ENCODE results near the gene PSMB5. TPM values are rescaled to one million over a fixed set of nuclear protein-coding genes. Genes with fewer than 3 reads are reported as not detected.

The PSMB5 gene
- total and polyA plus RNA-seq, 2 of the 13 experiments (the other 11 are each of a cell fraction or from before 2014, with no cell fraction given): 705 to 871 TPM

GRCh38 chr14:23023795-23024152 lies 10.9 kb downstream of the PSMB5 start (continued):
- no peak for TF ChIP-seq HDAC1 (CRISPR knock-in tag; IDR thresholded peaks at IDR 0.05)
- TF ChIP-seq ZNF720 (CRISPR knock-in tag; IDR thresholded peaks at IDR 0.05): no peak
- TF ChIP-seq ETS1 (CRISPR knock-in tag; IDR thresholded peaks at IDR 0.05): no peak
- TF ChIP-seq POLR2G (IDR thresholded peaks at IDR 0.05; ENCODE audit: low read depth, low read length): peak; percentile 50
- no peak for TF ChIP-seq KLF9 (CRISPR knock-in tag; IDR thresholded peaks at IDR 0.05; ENCODE audit: low read depth)
- TF ChIP-seq YEATS4 (CRISPR knock-in tag; IDR thresholded peaks at IDR 0.05; ENCODE audit: borderline replicate concordance): no peak
- TF ChIP-seq ZNF572 (CRISPR knock-in tag; IDR thresholded peaks at IDR 0.05): no peak
- TF ChIP-seq NR0B2 (CRISPR knock-in tag; IDR thresholded peaks at IDR 0.05): no peak
- no peak for TF ChIP-seq ZNF468 (CRISPR knock-in tag; IDR thresholded peaks at IDR 0.05)
- TF ChIP-seq PAF1 (CRISPR knock-in tag; IDR thresholded peaks at IDR 0.05): no peak; the same call in 1 of the 2 replicates
- TF ChIP-seq RFXANK (CRISPR knock-in tag; IDR thresholded peaks at IDR 0.05): no peak
- no peak for TF ChIP-seq ZNF562 (CRISPR knock-in tag; IDR thresholded peaks at IDR 0.05; ENCODE audit: borderline replicate concordance)
- no peak for TF ChIP-seq GATAD2A (CRISPR knock-in tag; IDR thresholded peaks at IDR 0.05)
- no peak for TF ChIP-seq NFAT5 (CRISPR knock-in tag; IDR thresholded peaks at IDR 0.05)
- TF ChIP-seq SNAPC4 (CRISPR knock-in tag; IDR thresholded peaks at IDR 0.05): no peak
- no peak for TF ChIP-seq ZNF724P (CRISPR knock-in tag; IDR thresholded peaks at IDR 0.05; ENCODE audit: borderline replicate concordance)
- TF ChIP-seq ZNF557 (CRISPR knock-in tag; IDR thresholded peaks at IDR 0.05): no peak
- TF ChIP-seq ZNF354B (CRISPR knock-in tag; IDR thresholded peaks at IDR 0.05): no peak
- TF ChIP-seq NCOA1 (CRISPR knock-in tag; IDR thresholded peaks at IDR 0.05): no peak
- peak; percentile 72 for TF ChIP-seq RBM22 (optimal IDR thresholded peaks at IDR 0.05; ENCODE audit: low read length)
- TF ChIP-seq HDAC2 (CRISPR knock-in tag; IDR thresholded peaks at IDR 0.05): no peak
- TF ChIP-seq DNMT3B (CRISPR knock-in tag; conservative IDR thresholded peaks at IDR 0.05): no peak
